Islet of Langerhans (tissue), 1 donor: Measurements from ENCODE around the gene VIT.
"Not testable (repeated sequence)": the region's sequence is repeated elsewhere in the genome, so short reads cannot be mapped to it uniquely, and the experiment has no call there.

Experiments used
- FAIRE-seq: peaks from one replicate; lab custom pipeline; 2011; peaks lifted over from hg19 to GRCh38; lab: Jason Lieb, UNC

The VIT gene

GRCh38 chr2:36677996-36678605, 18.4 kb upstream of the VIT start:
- FAIRE-seq, result no peak

GRCh38 chr2:36678856-36679255, 17.7 kb upstream of the VIT start:
- no peak for FAIRE-seq

GRCh38 chr2:36680012-36680411, 16.5 kb upstream of the VIT start:
- FAIRE-seq, result no peak

GRCh38 chr2:36682562-36682961, 13.9 kb upstream of the VIT start:
- no peak for FAIRE-seq

- no peak for FAIRE-seq
These were observed 13.5 kb upstream of the VIT start for GRCh38 chr2:36683002-36683401.

- not testable (repeated sequence) for FAIRE-seq
These were observed 8.2 kb upstream of the VIT start for GRCh38 chr2:36688291-36688690.

- not testable (repeated sequence) for FAIRE-seq
These were observed 7.5 kb upstream of the VIT start for GRCh38 chr2:36689013-36689412.

GRCh38 chr2:36692121-36692520, 4.4 kb upstream of the VIT start:
- FAIRE-seq, result no peak

- no peak for FAIRE-seq
These were observed 2.7 kb upstream of the VIT start for GRCh38 chr2:36693825-36694224.

- no peak for FAIRE-seq
These were observed 626 bp upstream of the VIT start for GRCh38 chr2:36695746-36696415.

- FAIRE-seq, result no peak
These were observed 1.0 kb downstream of the VIT start for GRCh38 chr2:36697424-36698066.

GRCh38 chr2:36698993-36699392, 2.5 kb downstream of the VIT start:
- FAIRE-seq, result no peak

GRCh38 chr2:36700311-36700710, 3.8 kb downstream of the VIT start:
- FAIRE-seq, result no peak

GRCh38 chr2:36701391-36701795, 4.9 kb downstream of the VIT start:
- no peak for FAIRE-seq

GRCh38 chr2:36701918-36702317, 5.4 kb downstream of the VIT start:
- FAIRE-seq, result no peak

- no peak for FAIRE-seq
These were observed 6.3 kb downstream of the VIT start for GRCh38 chr2:36702781-36703180.

GRCh38 chr2:36704475-36705150, 8.1 kb downstream of the VIT start:
- FAIRE-seq, result no peak

- FAIRE-seq, result no peak
These were observed 9.0 kb downstream of the VIT start for GRCh38 chr2:36705326-36706020.

GRCh38 chr2:36706021-36706876, 9.7 kb downstream of the VIT start:
- FAIRE-seq, result no peak

GRCh38 chr2:36707050-36707449, 10.5 kb downstream of the VIT start:
- FAIRE-seq, result no peak

- no peak for FAIRE-seq
These were observed 11.7 kb downstream of the VIT start for GRCh38 chr2:36708041-36708741.
